Measurements from ENCODE around the gene VIPAS39.

DNA sequence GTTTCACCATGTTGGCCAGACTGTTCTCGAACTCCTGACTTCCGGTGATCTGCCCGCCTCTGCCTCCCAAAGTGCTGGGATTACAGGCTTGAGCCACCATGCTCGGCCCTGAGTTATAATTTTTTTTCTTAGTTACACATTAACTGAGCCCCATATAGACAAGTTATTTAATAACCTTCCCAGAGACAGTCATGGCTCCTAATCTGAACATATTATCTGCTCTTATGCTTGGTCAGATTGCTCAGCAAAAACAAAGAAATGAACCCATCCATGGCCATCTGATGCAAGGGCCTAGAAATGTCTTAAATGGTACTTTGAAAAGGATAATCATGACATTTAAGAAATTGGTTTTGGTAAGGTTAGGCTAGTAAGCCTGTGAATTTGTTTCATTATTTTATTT lies 67.2 kb downstream of the VIPAS39 start:
- no peak for TF ChIP-seq TARDBP (IDR thresholded peaks at IDR 0.05)
- no peak for TF ChIP-seq ELF4 (IDR thresholded peaks at IDR 0.05)
- no peak for TF ChIP-seq LEF1 (IDR thresholded peaks at IDR 0.05; ENCODE audit: borderline replicate concordance)
- no peak for TF ChIP-seq FOXA1 (IDR thresholded peaks at IDR 0.05)
- no peak for TF ChIP-seq NFRKB (IDR thresholded peaks at IDR 0.05)
- TF ChIP-seq FOXM1 (IDR thresholded peaks at IDR 0.05; ENCODE audit: borderline replicate concordance), result no peak
- no peak for TF ChIP-seq ARNT (IDR thresholded peaks at IDR 0.05)
- no peak for TF ChIP-seq SUZ12 (IDR thresholded peaks at IDR 0.05)
- no peak for TF ChIP-seq L3MBTL2 (conservative IDR thresholded peaks at IDR 0.05)
- TF ChIP-seq FOXK2 (IDR thresholded peaks at IDR 0.05), result no peak
- TF ChIP-seq SP1 (IDR thresholded peaks at IDR 0.05), result no peak
- no peak for TF ChIP-seq BHLHE40 (IDR thresholded peaks at IDR 0.05; ENCODE audit: borderline replicate concordance)
